Neural cell (in vitro differentiated cells): Measurements from ENCODE around the gene H2AZ2. TPM values are rescaled to one million over a fixed set of nuclear protein-coding genes. Genes with fewer than 3 reads are reported as not detected.

Source experiments
- H2AFZ ChIP-seq: fragments of 200-600, 300-800 bp; sonication (generic), shearing (Covaris generic); 2 replicates; pipeline ENCODE4 v1.6.0; 2014; ENCODE audit warnings: low read depth, mild to moderate bottlenecking, antibody characterized with exemption, low read length, moderate library complexity
- H3F3A ChIP-seq: fragments of 200-600 bp; shearing (Covaris generic); 2 replicates; pipeline ENCODE4 v1.6.1; 2016; ENCODE audit warnings: mild to moderate bottlenecking, moderate library complexity, mixed read lengths, antibody characterized with exemption, low read length; ENCODE audit not compliant: insufficient read depth, poor library complexity, severe bottlenecking
- H3K27ac ChIP-seq: fragments of 200-600, 300-800 bp; sonication (generic), shearing (Covaris generic); 2 replicates; pipeline ENCODE4 v1.5.1; 2014; ENCODE audit warnings: mild to moderate bottlenecking, low read length, moderate library complexity
- H3K27me3 ChIP-seq: fragments of 300-800, 200-600 bp; sonication (generic), shearing (Covaris generic); 2 replicates; pipeline ENCODE4 v1.6.0; 2014; ENCODE audit warnings: mild to moderate bottlenecking, low read depth, low read length, moderate library complexity; ENCODE audit not compliant: insufficient read depth
- H3K36me3 ChIP-seq: fragments of 300-800, 200-600 bp; sonication (generic), shearing (Covaris generic); 2 replicates; pipeline ENCODE4 v1.5.1; 2014; ENCODE audit warnings: mild to moderate bottlenecking, antibody characterized with exemption, low read length, moderate library complexity; ENCODE audit not compliant: insufficient read depth
- H3K4me2 ChIP-seq: fragments of 300-800, 200-600 bp; sonication (generic), shearing (Covaris generic); 2 replicates; pipeline ENCODE4 v1.6.0; 2014; ENCODE audit warnings: mild to moderate bottlenecking, low read length
- H3K4me3 ChIP-seq: fragments of 300-800, 200-600 bp; sonication (generic), shearing (Covaris generic); 2 replicates; pipeline ENCODE4 v1.5.1; 2014; ENCODE audit warnings: mild to moderate bottlenecking, low read length, moderate library complexity
- H3K79me2 ChIP-seq: fragments of 200-600 bp; shearing (Covaris generic); replicated peaks from 2 replicates; pipeline ENCODE4 v1.6.0; 2014; ENCODE audit warnings: mild to moderate bottlenecking, low read length, moderate library complexity; ENCODE audit not compliant: insufficient read depth
- H3K9ac ChIP-seq: fragments of 300-800, 200-600 bp; sonication (generic), shearing (Covaris generic); 2 replicates; pipeline ENCODE4 v1.6.1; 2016; ENCODE audit warnings: mild to moderate bottlenecking, low read length, mixed read lengths
- H3K9me2 ChIP-seq: fragments of 200-600 bp; shearing (Covaris generic); 2 replicates; pipeline ENCODE4 v1.6.1; 2016; ENCODE audit warnings: mild to moderate bottlenecking, low read length, mixed read lengths; ENCODE audit not compliant: insufficient read depth
- H3K9me3 ChIP-seq: fragments of 200-600, 300-800 bp; sonication (generic), shearing (Covaris generic); 2 replicates; pipeline ENCODE4 v1.6.1; 2016; ENCODE audit warnings: mild to moderate bottlenecking, mixed run types, low read length, moderate library complexity, mixed read lengths
- H4K20me1 ChIP-seq: fragments of 200-600 bp; shearing (Covaris generic); 2 replicates; pipeline ENCODE4 v1.6.1; 2016; ENCODE audit warnings: mild to moderate bottlenecking, mixed run types; ENCODE audit not compliant: insufficient read depth
- CTCF ChIP-seq: fragments of 450-650 bp; IDR thresholded peaks from 2 replicates; pipeline ENCODE4 v1.5.1; 2014; ENCODE audit warnings: antibody characterized with exemption, mild to moderate bottlenecking, moderate library complexity; ENCODE audit not compliant: poor library complexity, severe bottlenecking
- EP300 ChIP-seq: fragments of 450-650 bp; conservative IDR thresholded peaks from 2 replicates; pipeline ENCODE4 v1.6.1; 2014; ENCODE audit warnings: antibody characterized with exemption, mild to moderate bottlenecking, moderate library complexity; ENCODE audit not compliant: poor library complexity, severe bottlenecking
- EZH2 ChIP-seq: fragments of 200-600, 300-800 bp; shearing (Covaris generic), sonication (generic); IDR thresholded peaks from 2 replicates; pipeline ENCODE4 v1.6.1; 2014; ENCODE audit warnings: antibody characterized with exemption, low read length, borderline replicate concordance, mild to moderate bottlenecking; ENCODE audit not compliant: insufficient read depth, poor library complexity, severe bottlenecking
- MXI1 ChIP-seq: fragments of 450-650 bp; conservative IDR thresholded peaks from 2 replicates; pipeline ENCODE4 v1.6.1; 2014; ENCODE audit warnings: antibody characterized with exemption, mild to moderate bottlenecking; ENCODE audit not compliant: poor library complexity, severe bottlenecking
- POLR2AphosphoS5 ChIP-seq: IDR thresholded peaks from 2 replicates; pipeline ENCODE4 v1.6.1; 2012
- RAD21 ChIP-seq: fragments of 450-650 bp; conservative IDR thresholded peaks from 2 replicates; pipeline ENCODE4 v1.6.1; 2014; ENCODE audit warnings: antibody characterized with exemption, mild to moderate bottlenecking, moderate library complexity
- REST ChIP-seq: IDR thresholded peaks from 2 replicates; pipeline ENCODE4 v1.6.1; 2012; ENCODE audit warnings: borderline replicate concordance
- SMC3 ChIP-seq: fragments of 450-650 bp; conservative IDR thresholded peaks from 2 replicates; pipeline ENCODE4 v1.6.1; 2014; ENCODE audit warnings: antibody characterized with exemption, mild to moderate bottlenecking, moderate library complexity; ENCODE audit not compliant: poor library complexity
- TAF1 ChIP-seq: IDR thresholded peaks from 2 replicates; pipeline ENCODE4 v1.6.1; 2012; ENCODE audit warnings: low read depth
- polyA plus RNA-seq: library from polyadenylated mRNA; depleted of rRNA; stranded (reverse); fragments of >200 nt; gene quantifications from 2 replicates; pipeline ENCODE4 v1.2.3, GENCODE V29; 2014

Gene H2AZ2
- polyA plus RNA-seq, 1 donor from 2014 or later, result 152 TPM

DNA sequence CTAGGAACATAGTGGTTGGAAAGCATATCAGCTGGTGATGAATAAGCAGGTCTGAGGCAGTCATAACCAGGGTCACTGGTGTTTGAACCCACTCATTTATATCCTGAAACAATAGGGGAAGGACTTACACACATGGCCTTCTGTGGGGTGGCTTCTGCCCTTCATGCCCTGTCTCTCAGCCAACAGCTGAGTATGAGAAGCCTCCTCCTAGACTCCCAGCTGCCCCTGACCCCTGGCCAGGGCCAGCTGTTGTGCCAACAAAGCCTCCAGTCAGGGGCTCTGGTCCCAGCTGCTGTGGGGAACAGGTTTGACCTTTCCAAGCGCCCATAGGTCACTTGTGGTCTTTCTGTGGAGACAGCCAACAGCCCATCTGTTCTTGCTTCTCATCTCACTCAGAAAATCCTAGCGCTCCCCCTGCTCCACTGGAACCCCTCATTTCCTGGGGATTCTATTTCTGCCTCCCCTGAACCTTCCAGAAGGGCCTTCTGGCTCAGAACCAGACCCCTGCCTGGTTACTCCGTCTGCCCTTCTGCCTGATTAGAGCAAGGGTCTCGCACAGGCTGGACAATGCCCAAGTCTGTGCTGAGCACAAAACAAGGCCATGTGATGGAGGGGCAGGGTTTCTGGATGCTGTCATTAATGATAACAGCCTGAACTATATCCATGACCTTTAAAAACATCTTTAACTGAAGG, 47.1 kb upstream of the H2AZ2 start:
- no peaks in the 10 kb centered on the region for H3K9me2 ChIP-seq
- H3K9me3 ChIP-seq, result no peaks in the 10 kb centered on the region
- no peak overlapping the region for H3K9ac ChIP-seq
- H4K20me1 ChIP-seq, result no peaks in the 10 kb centered on the region
- no peak overlapping the region for H2AFZ ChIP-seq
- TF ChIP-seq EZH2, result no peak
- TF ChIP-seq RAD21, result no peak
- TF ChIP-seq MXI1, result no peak
- TF ChIP-seq POLR2AphosphoS5, result no peak
- no peak for TF ChIP-seq REST
- TF ChIP-seq TAF1, result no peak
- TF ChIP-seq CTCF, result no peak
- TF ChIP-seq EP300, result no peak
- TF ChIP-seq SMC3, result no peak
- no peak overlapping the region for H3K27ac ChIP-seq
- H3K4me3 ChIP-seq, result no peak overlapping the region
- no peaks in the 10 kb centered on the region for H3K27me3 ChIP-seq
- no peak overlapping the region for H3K4me2 ChIP-seq
- no peaks in the 10 kb centered on the region for H3K36me3 ChIP-seq
- H3K79me2 ChIP-seq, result no peaks in the 10 kb centered on the region
- H3F3A ChIP-seq, result no peaks in the 10 kb centered on the region

DNA sequence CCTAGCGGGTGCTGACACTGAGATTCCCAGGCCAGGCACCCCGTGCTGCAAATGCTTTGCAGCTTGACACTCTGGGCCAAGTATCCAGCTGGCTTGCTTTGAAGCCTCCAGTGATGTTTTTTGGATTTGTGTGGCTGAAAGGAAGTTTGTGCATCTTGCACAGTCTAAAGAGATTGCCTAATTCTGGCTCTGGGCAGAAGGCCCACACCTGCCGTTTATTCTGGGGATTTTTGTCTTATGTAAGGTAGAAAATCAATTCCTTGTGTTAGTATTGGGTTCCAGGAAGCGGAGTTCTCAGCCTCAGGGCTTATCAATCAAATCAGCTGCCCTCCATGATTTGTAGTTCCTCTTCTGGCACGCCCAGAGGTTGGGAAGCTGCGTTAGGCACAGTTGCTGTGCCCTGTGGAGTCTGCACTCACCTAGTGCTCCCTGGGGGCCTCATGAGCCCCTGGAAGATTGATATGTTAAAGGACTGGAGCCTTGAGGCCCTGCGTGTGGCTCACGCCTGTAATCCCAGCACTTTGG, 45.9 kb upstream of the H2AZ2 start:
- Histone ChIP-seq H3K27ac (no peak overlapping the region), H3K4me2 (no peak overlapping the region), H2AFZ (no peak overlapping the region), H3K9me2 (no peaks in the 10 kb centered on the region), H3K9me3 (no peaks in the 10 kb centered on the region), H3K79me2 (no peaks in the 10 kb centered on the region), H3K4me3 (no peak overlapping the region), H4K20me1 (no peaks in the 10 kb centered on the region), H3F3A (no peaks in the 10 kb centered on the region), H3K36me3 (no peaks in the 10 kb centered on the region), H3K27me3 (no peaks in the 10 kb centered on the region), H3K9ac (no peak overlapping the region)
- TF ChIP-seq REST (no peak), EP300 (no peak), POLR2AphosphoS5 (no peak), EZH2 (no peak), TAF1 (no peak)
